ENCODE results near the gene YAP1.

GRCh38 chr11:102117472-102118113, 7.3 kb downstream of the YAP1 start:
- TF ChIP-seq, protein P1, sequence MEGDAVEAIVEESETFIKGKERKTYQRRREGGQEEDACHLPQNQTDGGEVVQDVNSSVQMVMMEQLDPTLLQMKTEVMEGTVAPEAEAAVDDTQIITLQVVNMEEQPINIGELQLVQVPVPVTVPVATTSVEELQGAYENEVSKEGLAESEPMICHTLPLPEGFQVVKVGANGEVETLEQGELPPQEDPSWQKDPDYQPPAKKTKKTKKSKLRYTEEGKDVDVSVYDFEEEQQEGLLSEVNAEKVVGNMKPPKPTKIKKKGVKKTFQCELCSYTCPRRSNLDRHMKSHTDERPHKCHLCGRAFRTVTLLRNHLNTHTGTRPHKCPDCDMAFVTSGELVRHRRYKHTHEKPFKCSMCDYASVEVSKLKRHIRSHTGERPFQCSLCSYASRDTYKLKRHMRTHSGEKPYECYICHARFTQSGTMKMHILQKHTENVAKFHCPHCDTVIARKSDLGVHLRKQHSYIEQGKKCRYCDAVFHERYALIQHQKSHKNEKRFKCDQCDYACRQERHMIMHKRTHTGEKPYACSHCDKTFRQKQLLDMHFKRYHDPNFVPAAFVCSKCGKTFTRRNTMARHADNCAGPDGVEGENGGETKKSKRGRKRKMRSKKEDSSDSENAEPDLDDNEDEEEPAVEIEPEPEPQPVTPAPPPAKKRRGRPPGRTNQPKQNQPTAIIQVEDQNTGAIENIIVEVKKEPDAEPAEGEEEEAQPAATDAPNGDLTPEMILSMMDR (IDR thresholded peaks at IDR 0.05; ENCODE audit: low read length), result no peak
- TF ChIP-seq EZH2phosphoT487 (IDR thresholded peaks at IDR 0.05; ENCODE audit: low read length), result no peak

Data from MM.1S (cell line).